ENCODE measurements around the gene GADD45B. TPM values are rescaled to one million over a fixed set of nuclear protein-coding genes. Genes with fewer than 3 reads are reported as not detected.

Gene GADD45B
- total RNA-seq, 4 donors from 2014 or later = 230 to 440 (median 337) TPM

DNA sequence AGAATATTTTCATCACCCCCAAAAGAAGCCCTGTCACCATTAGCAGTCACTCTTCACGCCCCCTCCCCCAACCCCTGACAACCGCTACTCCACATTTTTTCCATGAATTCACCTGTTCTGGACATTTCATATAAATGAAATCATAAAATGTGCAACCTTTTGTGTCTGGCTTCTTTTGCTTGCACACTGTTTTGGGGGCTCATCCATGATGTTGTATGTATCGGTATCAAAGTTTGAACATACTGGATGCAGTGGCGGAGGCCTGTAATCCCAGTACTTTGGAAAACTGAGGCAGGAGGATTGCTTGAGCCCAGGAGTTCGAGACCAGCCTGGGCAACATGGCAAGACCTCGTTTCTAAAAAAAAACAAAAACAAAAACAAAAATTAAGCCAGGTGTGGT is 7.2 kb downstream of the GADD45B start:
- TF ChIP-seq, protein P1, sequence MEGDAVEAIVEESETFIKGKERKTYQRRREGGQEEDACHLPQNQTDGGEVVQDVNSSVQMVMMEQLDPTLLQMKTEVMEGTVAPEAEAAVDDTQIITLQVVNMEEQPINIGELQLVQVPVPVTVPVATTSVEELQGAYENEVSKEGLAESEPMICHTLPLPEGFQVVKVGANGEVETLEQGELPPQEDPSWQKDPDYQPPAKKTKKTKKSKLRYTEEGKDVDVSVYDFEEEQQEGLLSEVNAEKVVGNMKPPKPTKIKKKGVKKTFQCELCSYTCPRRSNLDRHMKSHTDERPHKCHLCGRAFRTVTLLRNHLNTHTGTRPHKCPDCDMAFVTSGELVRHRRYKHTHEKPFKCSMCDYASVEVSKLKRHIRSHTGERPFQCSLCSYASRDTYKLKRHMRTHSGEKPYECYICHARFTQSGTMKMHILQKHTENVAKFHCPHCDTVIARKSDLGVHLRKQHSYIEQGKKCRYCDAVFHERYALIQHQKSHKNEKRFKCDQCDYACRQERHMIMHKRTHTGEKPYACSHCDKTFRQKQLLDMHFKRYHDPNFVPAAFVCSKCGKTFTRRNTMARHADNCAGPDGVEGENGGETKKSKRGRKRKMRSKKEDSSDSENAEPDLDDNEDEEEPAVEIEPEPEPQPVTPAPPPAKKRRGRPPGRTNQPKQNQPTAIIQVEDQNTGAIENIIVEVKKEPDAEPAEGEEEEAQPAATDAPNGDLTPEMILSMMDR (IDR thresholded peaks at IDR 0.05) = no peak
- TF ChIP-seq POLR2A (IDR thresholded peaks at IDR 0.05) (no peak), EP300 (IDR thresholded peaks at IDR 0.05) (no peak)
- Histone ChIP-seq H3K27ac (no peak overlapping the region), H3K4me1 (peaks cover 0 to 21% (median 7%) of the 10 kb centered on the region in 4 donors), H3K27me3 (no peaks in the 10 kb centered on the region), H3K36me3 (peaks cover 0 to 4% (median 0%) of the 10 kb centered on the region in 3 donors), H3K9me3 (peaks cover 0 to 11% (median 0%) of the 10 kb centered on the region in 4 donors), H3K4me3 (no peak overlapping the region)
- 84 to 86% methylated on average over 6 of the region's 6 CpGs for WGBS, 2 donors
- no peak for DNase-seq (ENCODE audit: low spot score in 2 of 2)

DNA sequence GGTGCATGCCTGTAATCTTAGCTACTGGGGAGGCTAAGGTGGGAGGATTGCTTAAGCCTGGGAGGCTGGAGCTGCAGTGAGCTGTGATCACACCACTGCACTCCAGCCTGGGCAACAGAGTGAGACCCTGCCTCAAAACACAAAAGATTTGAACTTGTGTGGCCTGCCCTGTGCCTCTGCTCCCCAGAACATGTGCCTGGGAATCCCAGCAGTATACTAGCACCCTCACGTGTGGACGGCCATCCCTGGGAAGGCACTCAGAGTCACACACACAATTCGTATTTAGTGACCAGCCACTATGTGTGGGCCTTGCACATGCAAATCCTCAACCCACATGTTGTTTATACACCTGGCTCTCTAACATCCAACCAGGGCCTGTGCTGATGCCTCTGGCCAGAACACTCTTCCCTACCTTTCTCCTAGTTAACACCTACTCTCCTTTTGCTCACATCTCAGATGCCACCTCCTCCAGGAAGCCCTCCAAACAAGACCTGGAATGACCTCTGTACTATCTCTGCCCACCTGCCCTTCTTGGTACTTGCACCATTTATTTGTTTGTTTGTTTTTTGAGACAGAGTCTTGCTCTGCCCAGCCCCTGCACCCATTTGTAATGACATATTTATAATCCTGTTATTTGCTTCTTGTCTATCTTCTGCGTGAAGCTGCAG is 7.7 kb downstream of the GADD45B start:
- Histone ChIP-seq H3K27me3 (no peaks in the 10 kb centered on the region), H3K4me3 (no peak overlapping the region), H3K4me1 (peaks cover 0 to 21% (median 13%) of the 10 kb centered on the region in 4 donors), H3K36me3 (no peaks in the 10 kb centered on the region), H3K9me3 (peaks cover 0 to 11% (median 0%) of the 10 kb centered on the region in 4 donors), H3K27ac (no peak overlapping the region)
- TF ChIP-seq, protein P1 (IDR thresholded peaks at IDR 0.05) = no peak
- TF ChIP-seq POLR2A (IDR thresholded peaks at IDR 0.05) = no peak
- TF ChIP-seq EP300 (IDR thresholded peaks at IDR 0.05) = no peak
- DNase-seq (ENCODE audit: low spot score in 2 of 2) = no peak
- 78 to 85% methylated on average over 4 of the region's 4 CpGs for WGBS, 2 donors

DNA sequence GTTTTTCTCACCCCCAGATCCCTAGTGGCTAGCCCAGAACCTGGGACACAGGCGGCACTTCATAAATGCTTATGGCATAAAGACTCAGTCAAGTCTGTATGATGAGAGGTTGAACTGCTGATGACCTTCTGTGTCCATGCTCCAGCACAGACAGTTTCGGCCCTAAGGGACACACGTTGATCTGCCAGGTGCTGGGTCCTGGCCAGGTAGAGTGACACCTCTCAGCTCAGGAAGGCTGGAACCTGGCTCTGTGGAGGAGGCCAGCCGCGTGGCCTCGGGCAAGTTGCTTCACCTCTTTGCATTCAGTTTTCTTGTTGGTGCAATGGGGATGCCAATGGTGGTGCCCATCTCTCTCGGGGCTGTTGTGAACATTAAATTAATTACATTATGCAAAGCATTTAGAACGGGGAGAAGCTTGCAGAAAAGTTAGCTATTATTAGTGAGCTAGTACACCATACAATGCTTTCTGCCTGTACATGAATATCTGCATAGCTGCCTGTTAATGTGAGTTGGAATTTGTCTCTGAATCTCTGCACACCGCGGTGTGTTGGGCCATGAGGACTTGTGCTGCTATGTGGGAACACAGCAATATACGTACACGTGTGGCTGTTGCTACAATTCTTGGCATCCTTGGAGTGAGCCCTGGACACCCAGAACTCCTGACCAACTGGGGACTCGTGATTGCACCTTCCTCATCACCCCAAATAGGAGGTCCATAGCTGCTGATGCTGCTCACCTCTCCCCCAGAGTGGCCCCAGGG is 8.4 kb downstream of the GADD45B start:
- DNase-seq (ENCODE audit: low spot score in 2 of 2) = no peak
- Histone ChIP-seq H3K27ac (no peak overlapping the region), H3K27me3 (peaks cover 0 to under 1% of the 10 kb centered on the region in 2 donors), H3K9me3 (peaks cover 0 to 11% (median 0%) of the 10 kb centered on the region in 4 donors), H3K4me1 (peaks cover 0 to 21% (median 15%) of the 10 kb centered on the region in 4 donors), H3K36me3 (no peaks in the 10 kb centered on the region), H3K4me3 (no peak overlapping the region)
- WGBS, 2 donors = 79 to 85% methylated on average over 13 of the region's 13 CpGs
- TF ChIP-seq EP300 (IDR thresholded peaks at IDR 0.05) (no peak), POLR2A (IDR thresholded peaks at IDR 0.05) (no peak)
- TF ChIP-seq, protein P1 (IDR thresholded peaks at IDR 0.05) = no peak

DNA sequence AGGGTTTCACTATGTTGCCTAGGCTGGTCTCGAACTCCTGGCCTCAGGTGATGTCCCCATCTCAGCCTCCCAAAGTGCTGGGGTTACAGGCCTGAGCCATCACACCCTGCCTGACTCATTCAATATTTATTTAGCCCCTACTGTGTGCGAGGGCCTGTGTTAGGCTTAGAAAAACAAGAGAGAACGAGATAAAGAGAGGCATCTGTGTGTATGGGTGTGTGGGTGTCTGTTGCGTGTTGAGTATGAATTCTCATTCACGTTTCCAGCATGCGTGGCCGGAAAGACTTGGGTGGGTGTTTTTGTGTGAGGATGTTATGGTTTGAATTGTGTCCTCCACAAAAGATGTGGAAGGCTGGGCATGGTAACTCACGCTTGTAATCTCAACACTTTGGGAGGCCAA is 9.5 kb downstream of the GADD45B start:
- TF ChIP-seq POLR2A (IDR thresholded peaks at IDR 0.05) (no peak), EP300 (IDR thresholded peaks at IDR 0.05) (no peak)
- TF ChIP-seq, protein P1 (IDR thresholded peaks at IDR 0.05) = no peak
- Histone ChIP-seq H3K36me3 (no peaks in the 10 kb centered on the region), H3K27ac (no peak overlapping the region), H3K27me3 (peaks cover 0 to 5% of the 10 kb centered on the region in 2 donors), H3K4me1 (peaks cover 0 to 24% (median 16%) of the 10 kb centered on the region in 4 donors), H3K9me3 (peaks cover 0 to 11% (median 0%) of the 10 kb centered on the region in 4 donors), H3K4me3 (no peak overlapping the region)
- DNase-seq (ENCODE audit: low spot score in 2 of 2) = no peak
- WGBS, 2 donors = 43 to 49% methylated on average over 8 of the region's 8 CpGs

DNA sequence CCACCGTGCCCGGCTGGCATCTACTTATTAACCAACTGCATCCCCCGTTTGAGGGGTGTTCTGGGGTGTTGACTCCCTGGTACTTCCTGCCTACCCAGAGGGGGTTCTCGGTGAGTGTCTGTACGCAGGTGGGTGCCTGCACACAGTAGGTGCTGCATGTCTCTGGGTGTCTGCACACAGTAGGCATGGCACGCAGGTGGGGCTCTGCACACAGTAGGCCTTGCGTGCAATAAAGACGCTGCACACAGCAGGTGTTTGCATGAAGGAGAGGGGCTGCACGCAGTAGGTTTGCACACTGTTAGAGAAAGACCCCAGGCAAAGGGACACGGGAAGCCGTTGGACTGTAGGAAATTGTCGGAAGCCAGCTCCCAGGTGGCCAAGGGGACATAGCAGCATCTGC is 11.2 kb downstream of the GADD45B start:
- Histone ChIP-seq H3K9me3 (peaks cover 0 to 11% (median 0%) of the 10 kb centered on the region in 4 donors), H3K4me3 (no peak overlapping the region), H3K27me3 (peaks cover 0 to 12% of the 10 kb centered on the region in 2 donors), H3K4me1 (peaks cover 0 to 39% (median 23%) of the 10 kb centered on the region in 4 donors), H3K36me3 (no peaks in the 10 kb centered on the region), H3K27ac (no peak overlapping the region)
- WGBS, 2 donors = 81 to 84% methylated on average over 12 of the region's 12 CpGs
- no peak for DNase-seq (ENCODE audit: low spot score in 2 of 2)
- TF ChIP-seq EP300 (IDR thresholded peaks at IDR 0.05) = no peak

All from tibial nerve (tissue), 4 donors.